Endometrium (tissue), 2 donors: ENCODE data around the gene CDH13.

Source experiments
- FAIRE-seq: peaks from 2 replicates; lab custom pipeline; 2012; peaks lifted over from hg19 to GRCh38; lab: Jason Lieb, UNC
- donor health status: control.
- donor health status: control.

The CDH13 gene

DNA sequence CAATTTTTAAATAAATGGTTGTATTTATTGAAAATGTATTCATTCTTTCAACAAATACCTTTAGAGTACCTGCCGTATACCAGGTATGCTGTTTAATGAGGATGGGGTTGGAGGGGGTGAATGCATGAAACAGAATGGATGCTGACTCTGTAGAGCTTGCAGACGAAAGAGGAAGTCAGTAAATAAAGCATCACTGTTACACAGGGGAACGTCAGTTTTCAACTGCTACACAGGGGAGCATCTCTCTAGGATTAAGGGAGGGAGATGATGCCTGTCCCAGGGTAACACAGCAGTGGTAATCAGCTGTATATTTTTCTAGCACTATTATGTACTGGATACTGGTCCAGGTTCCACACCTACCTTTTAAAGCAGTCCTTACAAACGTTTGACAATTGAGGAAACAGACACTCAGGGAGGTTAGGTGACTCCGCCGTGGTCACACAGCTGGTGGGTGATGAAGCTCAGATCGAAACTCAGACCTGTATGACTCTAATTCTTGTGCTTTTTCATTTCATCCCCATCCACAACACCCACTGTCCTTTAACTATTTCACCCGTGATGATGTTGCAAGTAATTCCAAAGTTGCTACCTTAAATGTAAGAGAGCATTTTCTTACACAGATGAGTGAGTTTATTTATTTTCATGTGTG, 728.9 kb downstream of the CDH13 start:
- FAIRE-seq = no peak

DNA sequence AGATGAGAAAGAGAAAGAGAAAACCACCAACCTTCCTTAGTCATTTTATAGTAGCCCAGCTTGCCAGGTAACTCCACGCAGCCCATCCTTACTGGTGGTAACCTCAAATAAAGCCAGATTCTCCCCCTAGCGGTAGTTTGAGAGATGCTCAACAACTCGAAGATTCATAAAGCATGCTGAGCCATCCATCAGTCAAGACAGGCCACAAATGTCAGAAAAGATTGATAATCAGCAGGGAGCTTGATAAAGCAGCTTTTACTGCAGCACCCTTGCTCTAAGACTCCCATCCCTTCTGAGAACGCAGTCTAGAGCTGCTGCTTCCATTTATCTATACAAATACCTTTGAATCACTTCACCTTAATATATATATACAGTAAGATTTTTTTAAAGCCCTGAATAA, 729.5 kb downstream of the CDH13 start:
- no peak for FAIRE-seq

DNA sequence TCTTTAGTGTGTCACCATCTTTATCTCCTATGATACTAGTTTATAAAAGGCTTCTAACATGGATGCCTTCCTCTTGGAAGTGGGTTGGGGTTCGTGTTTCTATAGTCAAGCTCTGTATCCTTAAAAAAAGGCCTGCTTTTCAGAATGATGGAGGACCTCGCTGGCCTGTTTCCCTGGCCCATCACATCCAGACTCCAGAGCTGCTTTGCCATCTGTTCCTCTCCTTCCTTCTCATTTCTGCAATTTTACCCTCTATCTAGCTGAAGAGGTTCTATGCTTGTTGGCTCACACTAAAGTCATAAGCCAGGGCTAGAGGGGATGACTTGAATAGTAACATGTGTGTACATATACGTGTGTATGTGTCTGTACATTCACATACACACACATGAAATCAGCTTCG, 730.2 kb downstream of the CDH13 start:
- no peak for FAIRE-seq

DNA sequence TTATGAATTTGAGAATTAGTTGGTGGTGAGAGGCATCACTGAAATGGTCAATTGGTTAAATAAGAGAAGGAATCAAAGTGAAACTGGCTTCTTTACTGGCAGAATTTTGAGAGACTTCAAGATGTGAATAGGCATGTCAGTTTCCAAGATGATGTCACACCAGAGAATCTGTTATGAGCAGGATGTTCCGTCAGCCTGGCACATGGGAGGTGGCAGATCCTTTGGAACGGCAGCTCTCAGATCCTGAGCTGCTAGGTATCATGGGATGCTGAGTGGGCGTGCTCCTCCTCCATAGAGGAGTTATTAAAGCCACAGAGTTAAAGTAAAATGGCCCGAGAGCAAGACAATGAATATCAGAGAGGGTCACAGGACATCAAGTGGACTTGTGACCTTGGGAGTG, 736.8 kb downstream of the CDH13 start:
- no peak for FAIRE-seq

DNA sequence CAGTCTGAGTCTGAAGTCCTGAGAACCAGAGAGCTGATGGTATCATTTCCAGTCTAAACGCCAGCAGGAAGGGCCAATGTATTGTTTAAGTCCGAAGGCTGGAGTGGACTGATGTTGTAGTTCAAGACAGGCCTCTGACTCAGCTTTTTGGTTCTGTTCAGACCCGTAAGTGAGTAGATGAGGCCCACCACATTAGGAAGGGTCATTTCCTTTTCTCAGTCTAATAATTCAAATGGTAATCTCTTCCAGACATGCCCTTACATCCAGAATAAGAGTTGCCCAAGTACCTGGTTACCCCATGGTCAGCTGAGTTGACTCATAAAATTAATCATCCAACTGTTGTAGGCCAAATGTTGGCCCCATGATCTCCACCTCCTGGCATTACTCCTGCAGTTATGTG, 738.4 kb downstream of the CDH13 start:
- no peak for FAIRE-seq

DNA sequence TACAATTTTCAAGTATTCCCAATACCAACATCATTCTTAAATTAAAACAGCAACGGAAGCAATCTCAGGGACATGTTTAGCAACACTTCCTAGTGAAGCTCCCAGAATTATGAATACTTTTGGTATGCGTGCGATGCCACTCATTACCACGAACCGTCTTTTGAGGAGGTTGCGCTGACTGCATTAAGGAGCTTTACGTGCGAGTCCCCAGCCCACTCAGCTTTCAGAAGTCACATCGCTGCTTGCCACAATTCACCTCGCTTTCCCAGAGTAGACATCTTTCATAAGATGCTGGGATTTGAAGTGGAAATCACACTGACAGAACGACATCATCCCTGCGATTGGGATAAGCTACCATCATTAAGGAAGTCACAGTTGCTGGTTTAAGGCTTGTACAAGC, 739.5 kb downstream of the CDH13 start:
- no peak for FAIRE-seq

DNA sequence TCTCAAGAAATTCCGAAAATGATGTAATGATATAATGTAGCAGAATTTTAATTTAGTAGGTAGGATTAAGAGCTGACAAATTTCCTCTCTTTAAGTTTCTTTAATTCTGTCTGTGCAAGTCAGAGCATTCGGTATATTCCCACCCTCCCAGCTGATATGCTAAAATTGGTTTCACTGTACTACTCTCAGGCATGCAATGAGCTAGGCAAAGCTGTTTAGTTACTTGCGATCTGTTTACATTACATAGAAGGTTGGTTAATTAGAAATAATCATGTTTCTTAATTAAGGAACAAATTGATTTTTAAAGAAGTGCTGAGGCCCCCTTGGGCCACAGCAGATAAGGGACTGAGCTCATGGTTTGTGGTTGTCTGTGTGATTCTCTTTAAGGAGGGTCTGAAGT, 748.2 kb downstream of the CDH13 start:
- no peak for FAIRE-seq

DNA sequence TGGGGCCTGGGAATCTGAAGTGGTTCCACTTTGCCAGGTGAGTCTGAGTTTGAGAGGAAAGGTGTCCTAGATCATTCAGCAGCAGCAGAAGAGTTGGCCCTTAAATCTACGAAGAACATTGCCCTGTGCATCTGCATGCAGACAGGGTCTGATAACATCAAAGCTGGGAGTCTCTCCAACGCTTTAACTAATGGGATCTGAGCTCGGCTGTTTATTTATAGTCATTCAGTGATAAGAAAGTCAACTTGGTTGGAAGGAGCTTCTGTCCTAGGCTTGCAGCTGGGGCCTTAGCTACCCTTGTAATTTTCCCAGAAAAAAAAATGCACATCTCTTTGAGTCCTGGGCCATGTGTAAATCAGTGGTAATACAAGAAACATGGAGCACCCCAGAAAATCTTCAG, 763.0 kb downstream of the CDH13 start:
- FAIRE-seq = no peak

DNA sequence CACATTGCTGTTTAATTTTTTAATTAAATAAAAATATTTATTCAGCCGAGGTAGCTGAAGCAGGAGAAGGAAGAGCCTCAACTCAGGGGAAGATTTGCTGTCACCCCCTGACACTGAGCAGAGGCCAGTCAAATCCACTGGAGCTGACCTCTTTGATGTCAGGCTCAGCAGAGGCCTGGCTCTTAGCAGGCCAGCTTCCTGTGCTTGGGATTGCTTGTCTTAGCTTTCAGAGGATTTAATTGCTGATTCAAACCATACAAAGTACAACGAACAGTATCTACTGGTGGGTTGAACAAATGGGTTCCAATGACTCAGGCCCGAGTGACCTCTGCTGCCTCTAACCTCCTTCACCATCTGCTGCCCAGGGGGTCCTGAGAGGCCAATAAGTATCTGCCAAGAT, 764.0 kb downstream of the CDH13 start:
- FAIRE-seq = no peak

DNA sequence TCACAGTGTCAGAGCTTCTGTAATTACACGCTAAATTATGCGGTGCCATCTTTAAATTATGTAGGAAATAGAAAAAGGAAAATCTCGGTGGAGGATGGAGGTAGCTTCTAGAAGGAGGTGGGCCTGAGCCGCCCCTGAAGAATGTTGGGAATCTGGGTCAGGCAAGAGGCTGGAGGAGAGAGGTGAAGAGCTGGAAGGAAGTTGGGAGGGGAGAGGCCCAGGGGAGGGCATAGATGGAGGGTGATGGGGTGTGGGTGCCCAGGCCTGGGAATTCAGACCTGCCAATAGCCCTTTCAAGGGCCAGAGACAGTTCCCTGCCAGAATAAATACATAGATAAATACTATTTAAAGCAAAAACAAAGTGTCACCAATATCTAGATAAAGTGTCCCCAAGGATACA, 766.0 kb downstream of the CDH13 start:
- FAIRE-seq = no peak

DNA sequence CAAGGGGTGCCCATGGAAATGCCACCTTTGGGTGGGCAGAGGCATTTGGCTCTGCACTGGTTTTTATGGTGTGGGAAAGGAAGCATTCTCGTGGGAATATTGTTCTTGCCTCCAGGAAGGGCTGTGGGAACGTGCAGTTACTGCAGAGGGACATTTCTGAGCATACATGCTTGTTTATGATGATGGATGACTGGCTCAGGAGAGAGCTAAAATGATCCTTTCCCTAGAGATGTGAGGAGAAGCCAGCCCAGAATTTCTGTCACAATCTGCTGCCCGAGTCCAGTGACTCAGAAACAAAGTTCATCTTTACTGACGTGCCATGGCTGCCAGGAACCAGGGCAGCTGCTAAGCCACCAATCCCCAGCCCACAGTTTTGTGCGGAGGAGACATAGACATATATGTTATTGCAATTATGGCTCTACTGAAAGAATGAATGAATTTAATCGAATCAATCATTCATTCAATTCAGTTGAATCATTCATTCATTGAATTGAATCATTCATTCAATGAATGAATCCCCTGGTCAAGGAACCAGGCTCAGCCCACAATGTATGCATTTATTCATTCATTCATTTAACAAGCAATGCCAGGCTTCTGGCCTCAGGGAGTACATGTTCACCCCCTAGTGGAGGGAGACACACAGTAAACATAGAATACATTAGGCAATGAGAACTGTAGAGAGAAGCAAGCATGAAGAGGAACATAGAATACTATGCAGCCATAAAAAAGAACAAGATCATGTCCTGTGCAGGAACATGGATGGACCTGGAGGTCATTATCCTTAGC, 766.6 kb downstream of the CDH13 start:
- no peak for FAIRE-seq

DNA sequence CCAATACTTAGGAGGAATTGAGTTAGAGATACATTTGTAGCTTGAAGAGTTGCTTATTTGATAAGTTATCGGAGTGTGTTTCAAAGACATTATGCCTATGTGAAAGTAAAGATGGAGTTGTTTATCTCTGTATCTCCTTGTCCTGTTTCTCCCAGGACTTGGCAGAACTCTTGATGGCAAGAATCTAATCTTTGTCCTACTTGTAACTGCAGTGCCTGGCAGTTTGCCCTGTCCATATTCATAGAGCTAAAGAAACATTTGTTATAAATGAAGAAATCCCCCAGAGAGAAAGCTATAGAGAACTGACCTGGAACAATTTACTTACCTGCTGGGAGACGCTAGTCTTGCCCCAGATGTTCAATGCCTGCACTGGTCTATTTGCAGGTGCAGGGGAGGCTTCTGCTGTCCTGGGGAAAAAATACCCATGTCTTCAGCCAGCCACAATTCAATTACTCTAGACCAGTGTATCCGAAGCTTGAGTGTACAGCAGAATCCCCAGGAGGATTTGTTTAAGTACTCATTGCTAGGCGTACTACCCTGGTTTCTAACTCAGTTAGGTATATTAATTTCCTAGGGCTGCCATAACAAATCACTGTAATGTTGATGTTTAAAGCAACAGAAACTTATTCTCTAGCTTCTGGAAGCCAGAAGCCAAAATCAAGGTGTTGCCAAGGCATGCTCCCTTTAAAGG, 771.0 kb downstream of the CDH13 start:
- FAIRE-seq = no peak

DNA sequence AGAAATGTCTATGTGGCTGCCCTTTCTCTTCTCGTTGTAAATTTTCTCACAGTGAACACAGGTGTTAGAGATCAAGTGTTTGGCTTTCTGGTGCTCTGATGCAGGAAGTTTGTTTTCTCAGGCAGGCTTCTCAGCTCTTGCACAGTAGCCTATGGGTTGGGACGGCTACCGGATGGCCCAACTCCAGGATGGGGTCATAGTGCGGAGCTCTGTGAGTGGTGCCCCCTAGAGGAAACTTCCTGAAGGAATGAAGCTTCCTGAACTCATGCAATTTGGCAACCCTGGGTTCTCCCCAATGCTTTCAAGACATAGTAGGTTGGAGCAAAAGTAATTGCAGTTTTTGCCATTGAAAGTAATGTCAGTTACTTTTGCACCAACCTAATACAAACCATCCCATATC, 773.5 kb downstream of the CDH13 start:
- FAIRE-seq = no peak

DNA sequence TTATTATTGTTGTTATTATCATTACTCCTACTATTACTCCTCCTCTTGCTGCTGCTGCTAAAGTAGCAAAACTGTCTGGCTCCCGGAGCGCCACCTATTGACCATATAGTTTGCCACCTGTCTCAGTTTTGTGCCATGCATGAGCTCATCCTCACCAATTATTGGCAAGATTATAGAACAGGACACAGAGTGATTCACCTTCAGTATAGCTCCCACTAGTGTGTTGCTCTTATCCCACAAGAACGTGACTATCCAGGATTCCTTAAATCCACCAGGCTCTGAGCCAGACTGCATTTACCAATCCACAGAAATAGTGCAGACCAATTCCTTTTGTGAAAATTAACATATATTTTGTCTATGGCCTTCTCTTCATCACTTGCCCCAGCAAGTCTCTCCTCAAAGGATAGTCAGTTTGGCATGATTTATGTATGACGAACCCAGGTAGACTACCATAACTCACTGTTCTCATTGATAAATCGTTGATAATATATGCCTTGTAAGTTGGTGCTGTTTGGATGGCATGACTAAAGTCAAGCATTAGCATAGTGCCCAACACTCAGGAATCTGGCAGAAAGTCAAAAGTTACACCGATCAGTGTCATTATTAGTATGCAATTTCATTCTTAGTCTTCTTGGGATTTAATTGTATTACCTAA, 775.5 kb downstream of the CDH13 start:
- FAIRE-seq = no peak

DNA sequence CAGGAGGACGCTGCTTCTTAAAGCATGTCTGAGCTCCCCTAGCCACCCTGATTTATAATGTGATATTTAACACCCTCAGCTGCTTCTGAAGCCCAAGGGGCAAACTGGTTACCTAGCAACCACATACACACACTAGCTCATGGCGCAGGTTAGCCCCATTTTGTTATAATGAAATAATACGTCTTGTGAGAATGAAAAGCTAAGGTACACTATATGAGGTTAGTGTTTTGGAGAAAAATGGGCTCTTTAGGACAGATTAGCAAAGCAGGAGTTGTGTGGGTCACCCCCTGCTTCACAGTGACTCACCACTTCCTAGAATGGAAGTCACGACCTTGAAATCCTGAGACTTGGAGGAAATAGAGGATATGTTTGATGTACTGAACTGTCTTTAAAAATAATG, 776.2 kb downstream of the CDH13 start:
- no peak for FAIRE-seq

DNA sequence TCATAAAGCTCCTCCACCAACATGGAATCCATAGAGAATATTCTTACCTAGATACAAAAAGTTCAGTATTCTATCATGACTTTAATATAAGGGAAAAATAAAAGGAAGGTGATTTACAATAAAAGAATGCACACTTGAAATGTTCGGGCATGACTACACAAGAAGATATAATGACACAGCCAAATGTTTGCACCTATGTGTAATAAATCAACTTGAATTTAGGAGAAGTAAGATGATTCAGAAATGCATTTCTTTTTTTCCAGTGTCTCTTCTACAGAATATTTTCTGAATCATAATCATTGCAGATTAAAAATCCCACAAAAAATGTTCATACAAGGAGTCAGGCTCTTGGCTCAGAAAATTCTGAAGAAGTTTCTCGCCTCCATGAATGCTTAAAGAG, 777.0 kb downstream of the CDH13 start:
- no peak for FAIRE-seq

DNA sequence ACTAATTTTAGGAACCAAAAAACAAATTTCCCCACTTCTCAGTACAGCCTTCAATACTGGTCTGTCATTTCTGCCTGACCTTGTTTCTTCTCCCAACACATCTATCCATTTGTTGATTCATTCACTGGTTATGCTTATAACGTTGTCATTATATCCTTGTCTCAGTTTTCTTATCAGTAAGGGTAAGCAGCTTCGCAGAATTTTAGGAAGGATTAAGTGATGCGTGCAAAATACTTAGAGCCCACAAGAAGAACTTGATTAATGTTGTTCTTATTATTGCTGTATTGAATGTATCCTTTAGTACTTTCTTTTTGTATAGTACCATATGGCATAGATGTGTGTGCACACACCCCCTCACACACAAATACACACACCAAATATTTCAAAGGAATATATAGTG, 777.5 kb downstream of the CDH13 start:
- no peak for FAIRE-seq

DNA sequence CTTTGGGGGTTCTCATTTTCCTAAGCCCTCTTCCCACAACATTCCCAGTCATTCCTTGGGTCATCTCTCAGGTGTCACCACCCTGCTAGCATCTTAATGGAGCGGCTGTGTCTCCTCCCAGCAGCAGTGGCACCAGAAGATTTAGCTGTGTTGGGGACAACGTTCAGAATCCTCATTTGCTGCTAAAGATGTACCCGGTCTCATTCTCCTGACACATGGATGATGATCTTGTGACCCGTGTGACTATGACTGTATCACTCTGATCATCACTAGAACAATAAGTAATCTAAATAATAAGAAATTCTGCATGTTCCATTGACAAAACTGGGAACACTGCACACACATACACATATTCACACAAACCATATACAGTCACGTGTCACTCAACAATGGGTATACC, 781.2 kb downstream of the CDH13 start:
- FAIRE-seq = no peak

DNA sequence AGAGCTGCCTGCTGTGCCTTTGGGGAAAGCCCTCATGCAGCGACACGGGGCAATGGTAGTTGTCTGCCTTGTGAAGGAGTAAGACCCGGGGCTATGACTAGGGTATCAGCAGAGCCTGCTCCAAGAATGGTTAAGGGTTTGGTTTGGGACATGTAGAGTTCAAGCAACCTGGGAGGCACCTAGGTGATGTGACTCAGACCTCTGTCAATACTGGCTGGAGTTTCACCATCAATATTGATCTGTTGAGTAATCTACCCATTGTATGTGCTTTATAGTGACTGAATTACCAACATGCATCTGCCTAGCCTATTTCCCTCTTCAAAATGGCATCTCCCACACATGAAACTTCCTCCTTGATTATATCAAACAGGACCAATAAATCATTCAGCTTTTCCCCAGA, 782.6 kb downstream of the CDH13 start:
- FAIRE-seq = no peak

DNA sequence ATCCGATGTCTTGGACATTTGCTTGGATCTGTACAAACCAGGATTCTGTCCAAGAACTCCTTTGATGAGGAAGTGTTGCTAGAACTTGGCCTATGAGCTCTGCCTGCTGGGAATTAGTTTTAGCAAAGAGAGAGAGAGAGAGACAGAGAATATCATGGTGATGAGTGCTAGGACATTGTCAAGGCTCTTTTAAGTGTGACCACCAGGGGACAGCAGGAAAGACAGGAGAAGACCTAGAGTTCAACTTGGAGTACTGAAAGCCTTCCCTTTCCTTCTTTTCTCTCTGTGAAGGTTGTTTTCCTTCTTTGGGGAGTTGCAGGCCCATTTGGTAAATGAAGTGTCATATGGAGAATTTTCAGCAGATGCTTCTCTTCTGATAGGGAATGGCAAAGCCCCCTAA, 791.8 kb downstream of the CDH13 start:
- no peak for FAIRE-seq

DNA sequence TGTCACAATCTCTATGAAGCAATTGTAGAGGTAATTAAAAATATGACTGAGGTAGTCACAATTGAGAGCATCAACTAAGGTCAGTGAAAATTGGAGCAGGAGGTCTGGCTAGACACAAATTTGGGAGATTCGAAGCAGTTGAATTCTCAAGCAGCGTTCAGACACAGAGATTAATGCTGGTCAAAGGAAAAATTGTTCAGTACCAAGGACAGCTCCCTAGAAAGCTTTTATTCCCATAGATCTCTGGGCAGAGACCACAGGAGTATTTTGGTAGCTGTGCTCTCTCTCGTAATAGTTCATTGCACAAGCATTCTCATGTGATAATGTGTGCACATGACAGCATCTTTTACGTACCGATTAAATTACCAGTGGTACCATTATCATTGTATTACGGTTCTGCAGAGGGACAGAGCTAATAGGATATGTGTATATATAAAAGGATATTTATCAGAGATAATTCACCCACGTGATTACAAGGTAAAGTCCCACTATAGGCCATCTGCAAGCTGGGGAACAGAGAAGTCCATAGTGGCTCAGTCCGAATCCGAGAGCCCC, 793.5 kb downstream of the CDH13 start:
- no peak for FAIRE-seq

DNA sequence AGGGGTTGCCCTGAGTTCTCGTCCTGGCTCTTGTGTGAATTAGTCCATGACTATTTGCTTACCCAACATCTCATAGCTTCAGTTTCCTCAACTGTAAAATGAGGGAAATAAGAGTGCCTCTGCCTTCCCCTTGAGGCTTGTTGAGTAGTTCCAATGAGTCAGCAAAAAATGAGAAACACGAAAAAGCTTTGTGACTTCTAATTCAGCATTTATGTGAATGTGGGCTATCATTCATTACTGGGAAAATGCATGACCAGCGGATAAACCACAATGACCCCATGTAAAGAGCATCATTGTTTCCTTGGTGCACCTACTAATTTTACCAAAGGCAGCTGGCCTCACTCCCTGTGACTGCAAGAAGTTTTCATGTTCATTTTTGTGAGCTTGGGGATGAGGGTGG, 806.4 kb downstream of the CDH13 start:
- no peak for FAIRE-seq

DNA sequence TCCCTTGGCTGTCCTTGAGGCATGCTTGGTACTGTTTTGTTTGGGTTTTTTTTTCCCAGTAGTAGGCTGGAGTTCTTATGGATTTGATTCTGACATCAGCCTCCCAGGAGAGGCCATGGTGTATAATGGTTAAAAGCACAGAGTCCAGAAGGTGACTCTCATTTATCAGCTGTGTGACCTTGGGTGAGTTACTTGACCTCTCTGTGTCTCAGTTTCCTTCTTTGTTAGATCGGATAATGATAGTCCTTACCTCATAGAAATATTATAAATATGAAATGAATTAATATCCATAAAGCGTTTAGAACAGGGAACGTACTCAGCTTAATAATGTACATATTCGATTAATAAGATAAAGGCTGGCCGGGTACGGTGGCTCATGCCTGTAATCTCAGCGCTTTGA, 810.3 kb downstream of the CDH13 start:
- FAIRE-seq = no peak
